NT2/D1 (cell line): ENCODE data around the gene ANLN.

Source experiments
- SUZ12 ChIP-seq: IDR thresholded peaks from 2 replicates; pipeline ENCODE4 v1.6.1; 2011; ENCODE audit not compliant: insufficient read length, insufficient read depth; ENCODE audit errors: extremely low read depth
- YY1 ChIP-seq: IDR thresholded peaks from 2 replicates; pipeline ENCODE4 v1.6.1; 2011; ENCODE audit not compliant: insufficient read length, insufficient read depth
- ZNF274 ChIP-seq: IDR thresholded peaks from 2 replicates; pipeline ENCODE4 v1.6.1; 2011; ENCODE audit warnings: mild to moderate bottlenecking, low read depth, low read length

DNA sequence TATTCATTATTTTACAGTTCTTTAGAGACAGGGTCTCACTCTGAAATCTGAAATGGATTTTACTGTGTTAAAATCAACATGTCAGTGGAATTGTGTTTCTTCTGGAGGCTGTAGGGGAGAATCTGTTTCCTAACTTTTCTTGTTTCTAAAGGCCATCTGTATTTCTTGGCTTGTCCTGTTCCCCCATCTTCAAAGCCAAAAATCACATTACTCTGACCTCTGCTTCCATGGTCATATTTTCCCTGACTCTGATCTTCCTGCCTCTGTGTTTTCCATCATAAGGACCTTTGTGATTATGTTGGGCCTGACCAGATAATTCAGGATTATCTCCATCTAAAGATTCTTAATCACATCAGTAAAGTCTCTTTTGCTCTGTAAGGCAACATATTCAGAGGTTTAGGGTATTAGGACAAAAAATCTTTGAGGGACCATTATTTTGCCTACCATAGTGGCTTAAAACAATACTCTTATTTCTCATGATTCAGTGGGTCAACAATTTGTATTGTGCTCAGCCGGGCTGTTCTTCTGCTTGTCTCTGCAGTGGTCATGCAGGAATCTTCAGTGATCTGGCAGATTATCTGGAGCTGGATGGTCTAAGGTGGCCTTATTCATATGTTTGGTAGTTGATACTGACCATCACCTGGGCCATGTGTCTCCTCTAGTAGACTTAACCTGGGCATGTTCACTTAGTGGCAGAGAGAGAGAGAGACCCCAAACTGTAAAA is 5.7 kb downstream of the ANLN start:
- no peak for TF ChIP-seq ZNF274
- TF ChIP-seq YY1, result no peak
- no peak for TF ChIP-seq SUZ12
